PC-9 (cell line): ENCODE results near the gene FOXK1.

Source experiments
- CTCF ChIP-seq: fragments of 200-600 bp; sonication (generic); conservative IDR thresholded peaks from 2 replicates; pipeline ENCODE4 v1.6.1; 2017; ENCODE audit warnings: mixed run types, antibody characterized with exemption, mild to moderate bottlenecking, moderate library complexity
- EZH2 ChIP-seq: fragments of 200-600 bp; sonication (generic); IDR thresholded peaks from 2 replicates; pipeline ENCODE4 v1.8.0; 2017; ENCODE audit warnings: antibody characterized with exemption, low read depth

DNA sequence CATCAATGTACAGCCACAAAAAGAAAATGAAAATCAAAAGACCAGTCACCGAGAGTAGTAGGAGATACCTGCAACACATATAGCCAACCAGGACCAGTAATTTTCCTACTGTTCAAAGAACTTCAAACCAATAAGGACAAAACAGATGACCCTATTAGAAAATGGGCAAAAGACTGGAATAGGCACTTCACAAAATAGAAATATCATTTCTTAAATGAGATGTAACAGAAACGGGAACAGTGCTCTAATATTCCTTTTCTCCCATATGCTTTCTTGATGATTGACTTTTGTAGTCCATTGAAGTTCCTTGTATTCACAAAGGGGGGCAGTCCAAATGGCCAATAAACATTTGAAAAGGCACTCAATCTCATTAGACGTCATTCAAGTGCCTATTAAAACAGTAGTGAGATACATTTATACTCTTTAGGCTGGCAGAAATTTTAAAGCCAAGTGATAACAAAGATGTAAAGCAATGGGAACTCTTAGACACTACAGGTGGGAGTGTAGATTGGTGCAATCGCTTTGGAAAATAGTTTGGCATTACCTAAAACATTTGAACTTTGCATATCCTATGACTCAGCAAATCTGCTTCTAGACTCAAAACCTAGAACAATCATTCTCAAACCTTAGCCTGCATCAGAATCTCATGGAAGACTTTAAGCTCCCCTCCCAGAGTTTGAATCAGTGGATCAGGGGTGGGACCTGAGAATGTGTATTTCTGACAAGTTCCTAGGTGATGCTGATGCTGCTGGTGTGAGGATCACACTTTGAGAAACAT lies 24.3 kb upstream of the FOXK1 start:
- TF ChIP-seq CTCF (no peak), EZH2 (no peak)
